GM19467 (cell line): Measurements from ENCODE around the gene KCTD17.

Experiments
- ATAC-seq: cut with Tn5 transposase; IDR thresholded peaks from one replicate; pipeline ENCODE4 v1.9.1; 2021; ENCODE audit warnings: mild to moderate bottlenecking, moderate library complexity; ENCODE audit not compliant: unreplicated experiment

The KCTD17 gene

GRCh38 chr22:37036655-37037377, 14.7 kb upstream of the KCTD17 start:
- ATAC-seq: no peak

- no peak for ATAC-seq
Measured at GRCh38 chr22:37037669-37038068, 13.9 kb upstream of the KCTD17 start.

GRCh38 chr22:37039466-37039865, 12.1 kb upstream of the KCTD17 start:
- ATAC-seq: no peak

GRCh38 chr22:37043209-37043827, 8.2 kb upstream of the KCTD17 start:
- ATAC-seq: no peak

- ATAC-seq: no peak
Measured at GRCh38 chr22:37043828-37044538, 7.6 kb upstream of the KCTD17 start.

GRCh38 chr22:37044634-37045625, 6.6 kb upstream of the KCTD17 start:
- no peak for ATAC-seq

- ATAC-seq: no peak
Measured at GRCh38 chr22:37045958-37046357, 5.6 kb upstream of the KCTD17 start.

- ATAC-seq: no peak
Measured at GRCh38 chr22:37046589-37046988, 5.0 kb upstream of the KCTD17 start.

- ATAC-seq: no peak
Measured at GRCh38 chr22:37047006-37047405, 4.5 kb upstream of the KCTD17 start.

- no peak for ATAC-seq
Measured at GRCh38 chr22:37048133-37048532, 3.4 kb upstream of the KCTD17 start.

- ATAC-seq: no peak
Measured at GRCh38 chr22:37049224-37049623, 2.3 kb upstream of the KCTD17 start.

- ATAC-seq: no peak
Measured at GRCh38 chr22:37050913-37051312, 629 bp upstream of the KCTD17 start.

- ATAC-seq: no peak
Measured at GRCh38 chr22:37052386-37053309, 1.1 kb downstream of the KCTD17 start.

- no peak for ATAC-seq
Measured at GRCh38 chr22:37053310-37054055, 1.9 kb downstream of the KCTD17 start.

GRCh38 chr22:37054056-37054395, 2.5 kb downstream of the KCTD17 start:
- ATAC-seq: no peak

- no peak for ATAC-seq
Measured at GRCh38 chr22:37054600-37055365, 3.2 kb downstream of the KCTD17 start.

- ATAC-seq: no peak
Measured at GRCh38 chr22:37056246-37056645, 4.7 kb downstream of the KCTD17 start.

GRCh38 chr22:37057226-37057625, 5.7 kb downstream of the KCTD17 start:
- no peak for ATAC-seq
